M059J (cell line): ENCODE measurements around the gene SDK1. TPM values are rescaled to one million over a fixed set of nuclear protein-coding genes. Genes with fewer than 3 reads are reported as not detected.
A peak's percentile ranks its signal among the peaks of the same experiment; 100 is the strongest.

ENCODE experiments used
- DNase-seq: peaks from one replicate; pipeline ENCODE4 v3.0.0-alpha.2; 2012; ENCODE audit warnings: low read depth
- total RNA-seq: library from RNA; depleted of rRNA; stranded (reverse); fragments of >200 nt; shearing (Covaris generic); gene quantifications from 2 replicates; pipeline ENCODE4 v1.2.3, GENCODE V29; 2014

Gene SDK1
- total RNA-seq, 1 experiment from 2014 or later, result under 0.01 TPM

- DNase-seq, result no peak
These were observed 678.7 kb downstream of the SDK1 start for GRCh38 chr7:3979611-3980299.

- no peak for DNase-seq
These were observed 679.2 kb downstream of the SDK1 start for GRCh38 chr7:3980300-3980643.

DNA sequence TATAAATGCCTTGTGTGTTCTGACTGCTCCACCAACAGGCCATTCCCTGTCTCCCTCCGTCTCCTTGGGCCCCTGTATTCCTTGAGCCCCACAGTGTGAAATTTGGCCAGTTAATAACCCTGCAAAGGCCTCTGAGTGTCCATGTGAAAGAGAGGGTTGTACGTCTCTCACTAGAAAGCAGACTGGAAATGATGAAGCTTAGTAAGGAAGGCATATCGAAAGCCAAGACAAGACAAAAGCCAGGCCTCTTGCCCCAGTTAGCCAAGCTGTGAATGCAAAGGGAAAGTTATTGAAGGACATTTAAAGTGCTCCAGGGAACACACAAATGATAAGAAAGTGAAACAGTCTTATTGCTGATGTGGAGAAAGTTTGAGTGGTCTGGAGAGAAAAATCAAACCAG, 680.2 kb downstream of the SDK1 start:
- DNase-seq, result no peak

DNA sequence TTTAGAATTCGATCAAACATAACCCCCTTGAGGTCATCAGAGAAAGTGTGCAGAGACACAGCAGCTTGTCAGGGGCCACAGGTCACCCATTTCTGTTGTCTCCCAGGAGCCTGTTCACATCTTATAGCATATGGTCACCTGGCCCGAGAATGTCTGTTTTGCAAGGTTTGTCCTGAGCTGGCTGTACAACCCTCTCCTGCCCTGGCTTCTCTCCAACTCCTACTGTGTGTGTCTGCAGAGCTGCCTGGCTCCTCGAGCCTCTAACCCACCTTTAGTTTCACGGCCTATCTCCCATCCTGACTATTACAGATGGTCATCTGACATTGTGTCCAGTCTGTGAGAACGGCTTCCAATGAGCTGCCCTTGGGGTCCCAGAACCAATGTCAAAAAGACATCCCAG, 683.4 kb downstream of the SDK1 start:
- DNase-seq, result no peak

- no peak for DNase-seq
These were observed 685.9 kb downstream of the SDK1 start for GRCh38 chr7:3986927-3987326.

GRCh38 chr7:3987426-3987927, 686.4 kb downstream of the SDK1 start:
- no peak for DNase-seq

DNA sequence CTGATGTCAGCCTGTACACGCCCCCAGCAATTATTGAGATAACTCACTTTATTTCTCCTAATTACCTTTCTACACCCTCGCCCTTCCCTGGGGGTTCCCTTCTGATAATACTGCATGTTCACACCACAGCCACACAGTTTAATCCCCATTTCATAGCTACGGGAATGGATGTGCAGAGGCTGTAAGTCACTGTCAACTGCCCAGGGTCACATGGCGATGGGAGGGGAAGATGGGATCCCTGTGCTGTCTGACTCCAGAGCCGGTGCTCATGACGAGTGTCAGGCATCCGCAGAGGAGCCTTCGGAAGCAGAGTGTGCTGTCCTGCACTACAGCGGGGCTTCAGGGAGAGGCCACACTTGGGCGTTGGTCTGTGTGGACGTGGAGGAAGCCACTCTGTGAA, 688.7 kb downstream of the SDK1 start:
- no peak for DNase-seq

DNA sequence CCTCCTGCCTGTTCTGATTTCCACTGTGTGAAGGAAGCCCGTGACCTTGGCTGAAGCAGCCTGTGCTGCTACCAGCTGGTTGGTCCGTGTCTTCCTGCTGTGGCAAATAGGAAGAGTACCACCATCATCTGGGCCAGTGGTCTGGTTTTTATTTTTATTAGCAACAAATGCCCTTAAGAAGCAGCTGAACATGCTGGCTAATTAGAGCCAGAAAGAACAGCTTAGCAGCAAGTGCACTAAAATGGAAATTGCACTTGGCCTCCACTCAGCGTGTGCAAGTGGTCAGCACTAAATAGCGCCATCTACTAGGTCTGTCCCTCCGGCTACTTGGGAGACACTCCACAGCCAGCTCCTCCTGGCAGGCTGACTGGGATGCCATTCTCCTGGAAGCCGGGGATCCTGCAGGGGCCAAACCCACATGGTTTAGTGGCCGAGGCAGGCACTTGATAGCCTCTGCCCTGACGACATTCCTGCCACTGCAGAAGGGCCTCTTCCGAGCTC, 690.7 kb downstream of the SDK1 start:
- DNase-seq, result no peak

DNA sequence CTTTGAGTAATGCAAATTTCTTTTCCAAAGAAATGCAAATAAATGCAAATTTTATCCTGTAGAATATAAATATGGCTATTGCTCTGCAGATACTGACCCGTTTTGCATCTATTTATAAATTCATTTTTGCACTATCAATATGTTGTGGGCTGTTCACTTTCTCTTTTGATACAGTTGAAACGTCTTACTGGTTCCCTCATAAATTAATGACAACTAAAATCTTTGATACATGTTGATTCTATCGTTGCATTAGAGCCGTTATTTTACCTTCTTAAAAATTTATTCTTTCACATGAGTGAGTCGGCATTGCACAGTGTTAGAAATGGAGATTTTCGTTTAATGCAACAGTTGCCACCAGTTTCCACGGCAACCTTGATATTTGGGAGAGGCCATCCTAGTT, 691.8 kb downstream of the SDK1 start:
- DNase-seq, result no peak

DNA sequence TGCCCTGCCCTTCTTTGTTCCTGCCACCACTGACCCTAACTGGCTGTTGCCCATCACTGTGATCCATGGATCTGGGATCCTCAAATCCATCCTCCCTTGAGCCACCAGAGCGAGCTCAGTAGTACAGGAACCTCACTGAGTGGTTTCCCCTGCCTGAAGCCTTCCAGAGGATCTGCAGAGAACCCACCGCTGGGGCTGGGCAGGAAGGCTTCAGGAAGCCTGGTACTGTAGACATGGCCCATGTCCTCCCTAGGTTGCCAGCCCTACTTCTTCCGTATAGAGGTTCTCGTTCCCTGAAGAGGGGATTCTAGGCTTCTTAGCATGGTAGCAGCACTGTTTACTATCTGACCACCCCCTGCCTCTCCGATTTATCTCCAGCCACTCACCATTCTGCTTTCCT, 693.7 kb downstream of the SDK1 start:
- no peak for DNase-seq

- DNase-seq, result no peak
These were observed 694.1 kb downstream of the SDK1 start for GRCh38 chr7:3995187-3995586.

- no peak for DNase-seq
These were observed 697.0 kb downstream of the SDK1 start for GRCh38 chr7:3998060-3998459.

DNA sequence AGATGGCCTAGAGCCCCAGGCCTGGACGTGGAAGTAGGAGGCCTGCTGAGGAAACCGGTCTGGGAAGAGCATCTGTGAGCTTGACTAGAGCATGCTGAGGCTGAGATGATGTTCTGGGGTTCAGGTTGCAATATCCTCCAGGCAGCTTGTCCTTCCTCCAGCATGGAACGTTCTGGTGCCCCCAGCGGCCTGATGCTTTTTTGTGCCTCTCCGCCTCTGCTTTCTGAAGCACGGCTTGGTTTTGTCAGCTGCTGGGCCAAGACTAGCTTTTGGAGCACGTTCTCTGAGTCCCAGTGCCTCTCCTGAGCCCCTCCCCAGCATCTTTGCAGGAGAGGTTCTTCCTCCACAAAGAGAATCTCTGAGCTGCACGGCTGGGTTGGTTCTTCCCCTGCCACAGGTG, 699.1 kb downstream of the SDK1 start:
- no peak for DNase-seq

DNA sequence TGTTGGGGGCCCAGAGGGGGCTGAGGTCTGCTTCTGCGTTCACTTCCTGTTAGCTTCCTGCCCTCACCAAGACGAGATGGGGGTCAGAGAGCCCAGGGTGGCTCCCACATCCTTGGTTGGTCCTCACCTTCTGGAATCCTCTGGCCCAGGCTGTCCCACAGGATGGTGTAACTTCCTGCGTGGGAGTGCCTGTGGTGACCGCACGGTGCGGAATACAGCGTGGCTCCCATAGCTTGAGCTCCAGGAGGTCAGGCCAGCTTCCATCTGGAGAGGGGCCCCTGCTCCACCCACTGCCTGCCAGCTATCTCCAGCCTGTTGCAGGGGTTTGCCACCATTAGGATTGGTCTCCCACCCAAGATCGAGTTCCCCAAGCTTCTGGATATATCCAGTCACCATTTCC, 699.9 kb downstream of the SDK1 start:
- no peak for DNase-seq

DNA sequence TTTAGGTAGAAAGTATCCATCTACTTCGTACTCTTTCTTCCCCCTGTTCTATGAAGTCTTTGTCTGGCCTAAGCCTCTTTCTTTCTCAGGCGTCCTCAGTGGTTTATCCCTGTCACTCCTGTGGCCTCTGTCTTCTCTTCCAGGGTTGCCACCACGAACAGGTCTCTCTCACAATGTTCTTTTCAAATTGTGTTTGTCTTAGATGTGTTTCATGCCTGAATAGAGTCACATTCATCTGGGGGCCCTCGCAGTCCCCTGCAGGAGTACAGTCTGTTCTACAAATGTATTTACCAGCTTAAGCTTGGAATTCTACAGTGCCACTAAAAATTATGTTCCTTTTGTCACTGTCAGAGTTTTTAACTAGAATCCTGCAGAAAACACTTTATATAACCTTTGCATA, 700.7 kb downstream of the SDK1 start:
- DNase-seq, result no peak

DNA sequence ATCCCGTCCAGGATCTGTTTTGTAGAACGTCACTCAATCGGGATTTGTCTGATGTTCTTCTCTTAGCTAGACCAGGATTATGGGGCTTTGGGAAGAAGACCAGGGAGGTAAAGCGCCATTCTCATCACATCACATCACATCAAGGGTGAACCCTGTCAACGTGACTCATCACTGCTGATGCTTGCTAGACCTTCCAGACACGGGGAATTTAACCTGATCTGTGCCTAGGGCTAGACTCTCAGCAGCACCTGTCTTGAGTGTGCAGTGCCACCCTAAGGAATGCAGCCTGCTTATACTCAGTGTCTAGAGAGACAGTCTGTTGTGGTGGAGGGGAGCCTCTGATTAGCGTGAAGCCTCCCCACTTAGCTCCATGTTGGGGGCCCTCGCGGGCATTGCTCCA, 702.5 kb downstream of the SDK1 start:
- no peak for DNase-seq

DNA sequence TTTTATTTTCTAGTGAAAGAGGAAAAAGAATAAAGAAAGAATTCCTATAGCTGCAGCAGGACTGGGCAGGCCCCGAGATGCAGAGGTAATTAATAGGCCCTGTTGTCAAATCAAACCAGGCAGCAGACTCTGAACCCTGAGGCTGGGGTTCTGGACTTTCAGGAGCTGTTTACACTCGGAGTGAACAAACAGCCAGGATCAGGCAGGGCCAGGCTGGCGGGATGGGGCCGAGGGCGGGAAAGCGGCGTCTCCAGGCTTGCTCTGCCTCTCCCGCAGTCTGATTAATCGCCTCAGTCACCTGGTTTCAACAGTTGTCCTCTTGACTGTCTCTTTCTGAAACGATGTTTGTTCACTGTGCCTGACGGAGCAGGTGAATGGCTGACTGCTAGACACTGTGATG, 705.6 kb downstream of the SDK1 start:
- DNase-seq, result peak; percentile 7

DNA sequence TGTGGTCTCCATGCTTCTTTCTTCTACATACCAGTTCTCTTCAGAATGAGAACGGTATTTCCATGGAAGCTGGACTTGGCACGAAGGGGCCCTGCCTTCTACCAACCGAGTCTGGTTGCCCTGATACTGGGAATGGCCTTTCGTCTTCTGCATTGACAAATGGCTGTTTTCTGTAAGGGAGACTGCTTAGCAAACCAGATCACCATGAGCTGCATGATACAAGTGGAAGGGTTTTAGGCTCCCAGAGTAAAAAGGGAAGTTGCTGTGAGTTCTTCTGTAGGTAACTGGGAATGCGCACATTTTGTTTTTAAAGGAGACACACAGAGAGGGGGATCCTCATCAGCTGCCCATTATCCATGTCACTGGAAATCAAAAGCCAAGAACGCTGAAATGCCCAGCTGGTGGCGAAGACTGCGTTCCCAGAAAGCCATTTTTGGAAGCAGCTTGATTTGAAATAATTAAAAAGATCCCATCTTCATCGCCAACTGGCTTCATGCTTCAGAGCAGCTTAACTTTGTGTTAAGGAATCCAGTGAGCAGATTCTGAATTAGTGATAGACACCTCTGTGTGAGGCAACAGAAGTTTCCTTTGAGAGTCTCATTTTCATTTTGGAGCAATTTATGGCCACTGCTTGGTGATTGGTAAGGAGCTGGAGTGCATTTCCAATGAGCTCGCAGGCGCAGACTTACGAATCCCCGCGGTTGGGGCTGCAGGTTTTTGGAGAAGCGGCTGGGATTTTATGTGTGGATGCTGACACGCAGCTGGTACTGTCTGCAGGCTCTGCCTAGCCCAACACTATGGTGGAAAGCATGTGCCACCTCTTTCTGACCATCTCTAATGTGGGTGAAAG, 708.4 kb downstream of the SDK1 start:
- no peak for DNase-seq

- DNase-seq, result no peak
These were observed 709.1 kb downstream of the SDK1 start for GRCh38 chr7:4010061-4010605.

DNA sequence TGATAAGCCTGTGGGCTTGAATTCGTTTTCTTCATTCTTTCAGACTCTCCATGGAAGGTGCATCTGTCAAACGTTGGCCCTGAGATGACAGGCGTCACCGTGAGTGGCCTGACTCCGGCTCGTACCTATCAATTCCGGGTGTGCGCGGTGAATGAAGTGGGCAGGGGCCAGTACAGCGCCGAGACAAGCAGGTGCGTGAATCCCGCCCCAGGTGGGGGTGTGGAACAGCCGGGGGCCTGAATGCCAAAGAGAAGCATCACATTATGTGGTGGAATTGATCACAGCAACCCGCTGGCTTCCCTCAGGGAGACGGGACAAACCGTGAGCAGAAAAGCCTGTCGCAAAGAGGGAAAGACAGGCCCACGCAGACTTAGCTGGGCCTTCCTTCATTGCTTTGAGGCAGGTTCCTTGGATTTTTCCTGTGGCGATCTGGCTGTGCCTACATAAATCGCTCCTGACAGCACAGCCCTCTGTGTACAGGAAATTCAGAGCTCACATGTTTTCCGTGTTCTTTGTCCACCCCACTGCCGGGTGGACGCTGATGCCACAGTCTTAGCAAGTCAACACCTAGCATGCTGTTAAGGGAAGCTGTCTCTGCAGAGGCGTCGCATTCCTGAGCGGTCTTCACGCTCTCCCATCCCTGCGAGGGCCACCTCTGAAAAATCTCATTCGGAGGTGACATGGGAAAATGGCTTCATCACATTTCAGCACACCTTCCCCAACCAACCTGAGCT, 710.0 kb downstream of the SDK1 start:
- DNase-seq, result no peak

- no peak for DNase-seq
These were observed 712.7 kb downstream of the SDK1 start for GRCh38 chr7:4013793-4014192.
